Neuronal stem cell (in vitro differentiated cells): ENCODE measurements around the gene NBAS.

Source experiments
- DNase-seq: peaks from one replicate; pipeline ENCODE4 v3.0.0-alpha.2; 2013; ENCODE audit warnings: low spot score
- H2AFZ ChIP-seq: one replicate; pipeline ENCODE4 v1.6.1; 2013; ENCODE audit warnings: mild to moderate bottlenecking, low read length, inconsistent platforms
- H2AK5ac ChIP-seq: 2 replicates; pipeline ENCODE4 v1.6.1; 2013; ENCODE audit warnings: low read depth, mild to moderate bottlenecking, inconsistent platforms, low read length, moderate library complexity, mixed read lengths
- H2BK120ac ChIP-seq: 2 replicates; pipeline ENCODE4 v1.6.1; 2013; ENCODE audit warnings: low read depth, mild to moderate bottlenecking, inconsistent platforms, low read length, moderate library complexity, mixed read lengths
- H2BK12ac ChIP-seq: one replicate; pipeline ENCODE4 v1.6.1; 2013; ENCODE audit warnings: low read length, inconsistent platforms
- H2BK15ac ChIP-seq: 2 replicates; pipeline ENCODE4 v1.6.1; 2013; ENCODE audit warnings: mild to moderate bottlenecking, low read length, inconsistent platforms, mixed read lengths
- H2BK5ac ChIP-seq: one replicate; pipeline ENCODE4 v1.6.1; 2013; ENCODE audit warnings: inconsistent platforms, mild to moderate bottlenecking, low read length, moderate library complexity
- H3K14ac ChIP-seq: one replicate; pipeline ENCODE4 v1.6.1; 2013; ENCODE audit warnings: low read length, inconsistent platforms
- H3K18ac ChIP-seq: 2 replicates; pipeline ENCODE4 v1.6.1; 2013; ENCODE audit warnings: low read length, inconsistent platforms
- H3K23ac ChIP-seq: 2 replicates; pipeline ENCODE4 v1.6.1; 2013; ENCODE audit warnings: low read depth, mild to moderate bottlenecking, mixed read lengths, low read length, inconsistent platforms; ENCODE audit not compliant: poor library complexity
- H3K27ac ChIP-seq: replicated peaks from 3 replicates; pipeline ENCODE4 v1.5.1; 2013; ENCODE audit warnings: low read length, inconsistent platforms
- H3K27me3 ChIP-seq, 3 experiments: 2 replicates each; pipeline ENCODE4 v1.6.1; 2013; ENCODE audit warnings: low read length in 3 of 3, mild to moderate bottlenecking in 2 of 3, inconsistent platforms in 1 of 3, low read depth in 1 of 3, mixed read lengths in 1 of 3, moderate library complexity in 1 of 3; ENCODE audit not compliant: control insufficient read depth in 3 of 3, insufficient read depth in 3 of 3
- H3K36me3 ChIP-seq, 2 donors: replicated peaks in 1 of 2; 2 replicates each; pipeline ENCODE4 v1.6.1; 2013; ENCODE audit warnings: low read length in 2 of 2; ENCODE audit not compliant: control insufficient read depth in 2 of 2, insufficient read depth in 2 of 2
- H3K4ac ChIP-seq: 2 replicates; pipeline ENCODE4 v1.6.1; 2013; ENCODE audit warnings: inconsistent platforms, mild to moderate bottlenecking, low read length, moderate library complexity
- H3K4me1 ChIP-seq, 2 donors: 1 replicate in 1 of 2; 2 replicates in 1 of 2; pipeline ENCODE4 v1.6.1; 2013; ENCODE audit warnings: low read length in 2 of 2, low read depth in 1 of 2; ENCODE audit not compliant: control insufficient read depth in 2 of 2, insufficient read depth in 1 of 2
- H3K4me2 ChIP-seq: one replicate; pipeline ENCODE4 v1.6.1; 2013; ENCODE audit warnings: mild to moderate bottlenecking, low read length, inconsistent platforms; ENCODE audit not compliant: insufficient read depth, poor library complexity, severe bottlenecking
- H3K4me3 ChIP-seq, 2 donors: 2 replicates each; pipeline ENCODE4 v1.5.1; 2013; ENCODE audit warnings: low read length in 2 of 2, mild to moderate bottlenecking in 2 of 2, inconsistent platforms in 1 of 2, moderate library complexity in 1 of 2
- H3K79me1 ChIP-seq: one replicate; pipeline ENCODE4 v1.6.1; 2013; ENCODE audit warnings: low read depth, mild to moderate bottlenecking, inconsistent platforms, low read length, moderate library complexity
- H3K9ac ChIP-seq: one replicate; pipeline ENCODE4 v1.6.1; 2013; ENCODE audit warnings: mild to moderate bottlenecking, low read depth, low read length, inconsistent platforms; ENCODE audit not compliant: poor library complexity
- H3K9me3 ChIP-seq, 2 donors: replicated peaks in 1 of 2; 2 replicates each; pipeline versions ENCODE3 to v1.6.1; 2013; ENCODE audit warnings: low read length in 2 of 2, mild to moderate bottlenecking in 2 of 2, inconsistent platforms in 1 of 2, low read depth in 1 of 2, mixed read lengths in 1 of 2, moderate library complexity in 1 of 2; ENCODE audit not compliant: control insufficient read depth in 2 of 2, insufficient read depth in 1 of 2
- H4K8ac ChIP-seq: one replicate; pipeline ENCODE4 v1.6.1; 2013; ENCODE audit warnings: low read depth, mild to moderate bottlenecking, inconsistent platforms, low read length, moderate library complexity
- H4K91ac ChIP-seq: one replicate; pipeline ENCODE4 v1.6.1; 2013; ENCODE audit warnings: low read length, low read depth, mild to moderate bottlenecking, inconsistent platforms; ENCODE audit not compliant: poor library complexity
- WGBS, 2 donors: extraction: QIAGEN DNeasy Blood & Tissue Kit; methylation state at CpG; one replicate each; pipeline ENCODE4 v1.1.7; 2013; ENCODE audit warnings: missing lambda C conversion rate in 2 of 2, mixed read lengths in 1 of 2; ENCODE audit not compliant: insufficient read length in 2 of 2, insufficient replicate concordance in 1 of 2; ENCODE audit errors: extremely low coverage in 2 of 2; 5-methylcytosine and 5-hydroxymethylcytosine counted together

The NBAS gene

GRCh38 chr2:15448250-15448839, 112.8 kb downstream of the NBAS start:
- no peak overlapping the region for H3K14ac ChIP-seq
- no peak overlapping the region for H3K4me3 ChIP-seq
- H2BK15ac ChIP-seq: no peak overlapping the region
- H2BK120ac ChIP-seq: no peak overlapping the region
- H4K8ac ChIP-seq: no peak overlapping the region
- no peak overlapping the region for H3K23ac ChIP-seq
- no peak overlapping the region for H3K18ac ChIP-seq
- H4K91ac ChIP-seq: no peak overlapping the region
- DNase-seq: no peak
- H3K27me3 ChIP-seq: no peaks in the 10 kb centered on the region
- H3K9me3 ChIP-seq: peaks cover 0 to 8% of the 10 kb centered on the region in 2 donors
- H3K4ac ChIP-seq: no peak overlapping the region
- H2AK5ac ChIP-seq: no peak overlapping the region
- H2BK12ac ChIP-seq: no peak overlapping the region
- no peaks in the 10 kb centered on the region for H3K79me1 ChIP-seq
- H3K4me2 ChIP-seq: no peak overlapping the region
- WGBS, 2 donors: no CpG with 5 or more reads among the region's 5 CpGs
- H3K27ac ChIP-seq: no peak overlapping the region
- no peak overlapping the region for H3K9ac ChIP-seq
- H2BK5ac ChIP-seq: no peak overlapping the region
- peaks cover 1 to 11% of the 10 kb centered on the region in 2 donors for H3K36me3 ChIP-seq
- H3K4me1 ChIP-seq: no peaks in the 10 kb centered on the region
- H2AFZ ChIP-seq: no peak overlapping the region

DNA sequence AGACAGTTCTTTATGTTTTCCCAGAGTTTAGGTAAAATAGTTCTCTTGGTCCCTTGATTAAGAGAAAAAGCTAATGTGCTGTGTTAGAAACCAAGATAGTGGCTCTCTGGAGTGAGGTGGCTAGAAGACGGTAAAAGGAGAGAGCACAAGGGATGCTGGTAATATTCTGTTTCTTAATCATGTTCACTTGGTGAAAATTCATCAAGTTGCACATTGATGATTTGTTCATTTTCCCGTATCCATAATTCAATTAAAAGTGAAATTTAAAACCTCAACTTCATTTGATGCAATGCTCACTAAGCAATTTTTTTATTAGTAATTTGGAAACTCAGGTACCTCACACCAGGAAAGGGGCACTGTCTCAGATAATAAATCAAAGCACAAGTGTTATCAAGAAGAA, 113.8 kb downstream of the NBAS start:
- peaks cover 1 to 3% of the 10 kb centered on the region in 2 donors for H3K36me3 ChIP-seq
- H2AFZ ChIP-seq: no peak overlapping the region
- no peak overlapping the region for H3K9ac ChIP-seq
- H2AK5ac ChIP-seq: no peak overlapping the region
- no peak overlapping the region for H3K14ac ChIP-seq
- WGBS, 2 donors: no CpG with 5 or more reads among the region's 2 CpGs
- H4K8ac ChIP-seq: no peak overlapping the region
- no peak for DNase-seq
- no peak overlapping the region for H3K4ac ChIP-seq
- no peak overlapping the region for H4K91ac ChIP-seq
- H3K4me3 ChIP-seq: no peak overlapping the region
- no peaks in the 10 kb centered on the region for H3K79me1 ChIP-seq
- H2BK5ac ChIP-seq: no peak overlapping the region
- no peak overlapping the region for H3K4me2 ChIP-seq
- H2BK12ac ChIP-seq: no peak overlapping the region
- no peak overlapping the region for H3K27ac ChIP-seq
- no peak overlapping the region for H3K23ac ChIP-seq
- no peaks in the 10 kb centered on the region for H3K4me1 ChIP-seq
- no peaks in the 10 kb centered on the region for H3K27me3 ChIP-seq
- no peak overlapping the region for H2BK15ac ChIP-seq
- H3K9me3 ChIP-seq: peaks cover 0 to 4% of the 10 kb centered on the region in 2 donors
- no peak overlapping the region for H3K18ac ChIP-seq
- no peak overlapping the region for H2BK120ac ChIP-seq

GRCh38 chr2:15446961-15447360, 114.2 kb downstream of the NBAS start:
- H4K8ac ChIP-seq: no peak overlapping the region
- no peaks in the 10 kb centered on the region for H3K79me1 ChIP-seq
- H3K9me3 ChIP-seq: peaks cover 0 to 4% of the 10 kb centered on the region in 2 donors
- H3K18ac ChIP-seq: no peak overlapping the region
- no peak for DNase-seq
- no peak overlapping the region for H3K4me2 ChIP-seq
- no peak overlapping the region for H2BK120ac ChIP-seq
- no peaks in the 10 kb centered on the region for H3K27me3 ChIP-seq
- no peak overlapping the region for H3K14ac ChIP-seq
- WGBS, 2 donors: no CpG with 5 or more reads among the region's 4 CpGs
- no peak overlapping the region for H2BK15ac ChIP-seq
- no peak overlapping the region for H2BK12ac ChIP-seq
- H3K4ac ChIP-seq: no peak overlapping the region
- H3K36me3 ChIP-seq: peaks cover 1 to 2% of the 10 kb centered on the region in 2 donors
- no peak overlapping the region for H2AFZ ChIP-seq
- no peak overlapping the region for H2AK5ac ChIP-seq
- no peaks in the 10 kb centered on the region for H3K4me1 ChIP-seq
- no peak overlapping the region for H3K27ac ChIP-seq
- H3K23ac ChIP-seq: no peak overlapping the region
- H3K9ac ChIP-seq: no peak overlapping the region
- no peak overlapping the region for H4K91ac ChIP-seq
- no peak overlapping the region for H3K4me3 ChIP-seq
- H2BK5ac ChIP-seq: no peak overlapping the region

DNA sequence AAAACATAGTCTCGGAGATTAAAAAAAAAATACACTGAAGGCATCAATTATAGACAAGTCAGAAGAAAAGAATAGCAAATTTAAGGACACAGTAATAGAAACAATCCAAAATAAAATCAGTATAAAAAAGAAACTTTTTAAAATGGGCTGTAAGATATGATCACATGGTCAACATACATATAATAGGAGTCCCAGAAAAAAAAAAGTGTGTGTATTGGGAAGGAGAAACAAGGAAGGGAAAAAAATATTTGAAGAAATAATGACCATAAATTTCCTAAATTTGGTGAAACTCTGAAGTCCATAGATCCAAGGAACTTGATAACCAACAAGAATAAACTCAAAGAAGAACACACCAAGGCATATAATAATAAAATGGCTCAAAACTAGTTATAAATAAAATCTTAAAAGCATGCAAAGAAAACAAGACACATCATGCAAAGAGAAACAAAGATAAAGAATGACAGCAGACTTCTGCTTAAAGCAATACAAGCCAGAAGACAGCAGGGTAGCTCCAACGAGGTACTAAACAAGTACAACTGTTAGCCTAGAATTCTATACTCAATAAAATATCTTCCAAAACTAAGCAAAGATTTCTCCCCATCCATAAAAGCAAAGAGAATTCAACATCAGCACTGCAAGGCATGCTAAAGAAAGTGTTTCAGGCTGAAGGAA, 115.1 kb downstream of the NBAS start:
- Histone ChIP-seq H3K36me3 (peaks cover 0 to 1% of the 10 kb centered on the region in 2 donors), H3K27ac (no peak overlapping the region), H2AK5ac (no peak overlapping the region), H4K91ac (no peak overlapping the region), H2AFZ (no peak overlapping the region), H2BK15ac (no peak overlapping the region), H3K18ac (no peak overlapping the region), H3K4me2 (no peak overlapping the region), H3K27me3 (no peaks in the 10 kb centered on the region), H3K4me3 (no peak overlapping the region), H3K4ac (no peak overlapping the region), H3K79me1 (no peaks in the 10 kb centered on the region), H3K4me1 (no peaks in the 10 kb centered on the region), H3K9ac (no peak overlapping the region), H4K8ac (no peak overlapping the region), H3K9me3 (peaks cover 0 to 4% of the 10 kb centered on the region in 2 donors), H2BK5ac (no peak overlapping the region), H3K14ac (no peak overlapping the region), H2BK120ac (no peak overlapping the region), H2BK12ac (no peak overlapping the region), H3K23ac (no peak overlapping the region)
- no CpG with 5 or more reads among the region's 2 CpGs for WGBS, 2 donors
- no peak for DNase-seq
